Left kidney (tissue), 2 donors: Measurements from ENCODE around the gene BCL11B. TPM values are rescaled to one million over a fixed set of nuclear protein-coding genes. Genes with fewer than 3 reads are reported as not detected.

Experiments used
- DNase-seq: peaks from one replicate; pipeline ENCODE4 v3.0.0-alpha.2; 2013
- polyA plus RNA-seq: library from polyadenylated mRNA; unstranded; fragments of 120-200 nt; gene quantifications from one replicate; pipeline ENCODE4 v1.2.1, GENCODE V29; 2013; ENCODE audit not compliant: insufficient read length

BCL11B gene
- polyA plus RNA-seq, 1 donor: 2.7 TPM

DNA sequence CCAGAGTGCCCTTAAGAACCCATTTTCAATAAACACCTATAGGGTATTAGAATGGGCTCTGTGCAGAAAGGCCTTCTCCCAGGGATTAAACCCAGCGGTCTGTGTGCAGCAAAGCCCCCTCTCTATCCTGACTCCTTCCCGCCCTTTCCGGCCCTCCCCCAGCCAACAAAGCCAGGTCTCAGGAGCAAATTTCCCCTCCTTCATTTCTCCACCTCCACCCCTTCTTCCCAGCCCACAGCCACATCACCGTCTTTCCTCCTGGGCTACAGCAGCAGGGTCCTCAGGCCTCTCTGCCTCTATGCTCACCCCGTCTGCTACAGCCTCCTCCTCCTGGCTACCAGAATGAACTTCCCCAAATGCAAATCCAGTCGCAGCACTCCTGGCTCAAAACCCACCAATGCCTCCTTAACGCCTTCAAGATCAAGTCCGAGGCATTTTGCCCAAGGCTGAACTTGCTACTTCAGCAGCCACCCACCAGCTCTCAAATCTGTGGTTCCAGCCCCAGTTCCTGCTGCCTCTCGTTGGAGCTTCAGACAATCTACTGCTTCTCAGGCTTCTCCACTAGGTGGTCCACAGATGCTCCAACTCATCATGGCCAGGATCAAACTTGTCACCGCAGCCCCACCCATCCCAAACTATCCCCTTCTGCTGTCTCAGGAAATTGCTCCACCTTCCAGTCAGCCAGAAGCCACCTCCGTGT, 134.8 kb downstream of the BCL11B start:
- DNase-seq: no peak

DNA sequence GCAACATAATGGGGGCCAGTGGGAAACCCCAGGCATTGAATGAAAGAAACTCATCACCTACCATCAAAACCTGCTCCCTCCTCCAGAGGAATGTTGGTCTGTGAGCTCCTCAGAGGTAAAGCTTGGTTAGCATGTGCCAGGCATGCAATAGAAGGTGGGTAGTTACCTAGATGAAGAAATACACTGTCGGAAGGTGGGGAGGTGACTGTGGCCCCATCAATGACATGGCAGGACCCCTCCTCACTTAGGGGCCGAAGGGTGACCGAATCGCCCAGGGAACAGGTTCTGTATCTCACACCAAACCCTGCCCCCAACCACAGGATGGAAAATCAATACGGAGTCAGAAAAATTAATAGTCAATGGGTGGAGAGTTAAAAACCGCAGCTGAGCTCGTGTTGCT, 135.6 kb downstream of the BCL11B start:
- DNase-seq: no peak

DNA sequence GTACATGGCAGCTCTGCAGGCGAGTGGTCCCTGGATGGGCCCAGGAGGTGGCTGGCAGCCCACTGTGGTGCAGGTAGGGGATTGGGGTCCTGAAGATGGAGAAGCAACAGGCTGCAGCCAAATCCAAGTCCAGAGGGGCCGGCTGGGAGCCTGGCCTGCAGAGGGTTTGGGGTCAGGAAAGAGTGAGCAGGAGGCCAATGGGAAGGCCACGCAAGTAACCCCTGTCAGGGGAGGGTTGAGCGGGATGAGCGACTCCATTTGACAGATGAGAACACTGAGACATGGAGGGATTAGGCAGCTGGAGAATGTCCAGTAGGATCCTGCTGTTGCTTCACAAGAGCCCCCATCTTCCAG, 136.0 kb downstream of the BCL11B start:
- no peak for DNase-seq

GRCh38 chr14:99134516-99135046, 137.4 kb downstream of the BCL11B start:
- no peak for DNase-seq

DNA sequence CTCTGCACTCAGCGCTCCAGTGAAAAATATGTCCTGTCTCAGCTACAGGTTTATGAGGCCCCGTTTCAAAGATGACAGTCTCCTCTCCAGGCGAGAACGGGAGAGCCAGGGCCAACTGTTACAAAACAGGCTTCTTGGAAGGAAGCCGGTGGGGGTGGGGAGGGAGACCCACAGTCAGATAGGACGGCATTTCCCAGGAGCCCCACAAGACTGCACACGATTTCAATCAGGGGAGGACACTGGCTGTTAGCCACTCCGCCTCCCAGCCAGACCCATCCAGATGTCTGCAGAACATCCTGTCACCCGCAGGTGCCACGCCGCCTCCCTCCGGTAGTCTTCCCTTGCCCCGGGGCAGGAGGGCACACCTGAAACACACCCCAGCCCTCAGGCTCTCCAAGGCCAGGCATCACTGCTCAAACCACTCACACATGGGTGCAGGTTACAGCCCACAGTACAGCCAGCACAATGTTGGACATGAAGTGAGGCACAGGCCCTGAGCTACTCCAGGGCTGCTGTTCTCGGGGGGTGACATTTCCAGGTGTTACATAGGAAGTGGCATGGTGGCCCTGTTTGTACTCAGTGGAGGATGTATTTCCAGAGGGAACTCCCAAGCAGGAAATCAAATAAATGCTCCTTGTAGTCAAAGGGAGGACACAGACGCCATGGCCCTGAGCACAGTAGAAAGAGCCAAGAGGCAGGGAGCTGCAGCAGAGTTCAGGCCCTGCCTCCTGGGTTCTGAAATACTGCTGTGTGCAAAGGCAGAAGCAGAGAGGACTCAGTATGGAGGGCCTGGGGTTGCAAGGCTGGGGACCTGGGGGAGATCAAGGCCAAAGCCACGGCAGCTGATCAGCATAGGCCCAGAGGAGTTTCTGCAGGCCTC, 138.1 kb downstream of the BCL11B start:
- DNase-seq: no peak

DNA sequence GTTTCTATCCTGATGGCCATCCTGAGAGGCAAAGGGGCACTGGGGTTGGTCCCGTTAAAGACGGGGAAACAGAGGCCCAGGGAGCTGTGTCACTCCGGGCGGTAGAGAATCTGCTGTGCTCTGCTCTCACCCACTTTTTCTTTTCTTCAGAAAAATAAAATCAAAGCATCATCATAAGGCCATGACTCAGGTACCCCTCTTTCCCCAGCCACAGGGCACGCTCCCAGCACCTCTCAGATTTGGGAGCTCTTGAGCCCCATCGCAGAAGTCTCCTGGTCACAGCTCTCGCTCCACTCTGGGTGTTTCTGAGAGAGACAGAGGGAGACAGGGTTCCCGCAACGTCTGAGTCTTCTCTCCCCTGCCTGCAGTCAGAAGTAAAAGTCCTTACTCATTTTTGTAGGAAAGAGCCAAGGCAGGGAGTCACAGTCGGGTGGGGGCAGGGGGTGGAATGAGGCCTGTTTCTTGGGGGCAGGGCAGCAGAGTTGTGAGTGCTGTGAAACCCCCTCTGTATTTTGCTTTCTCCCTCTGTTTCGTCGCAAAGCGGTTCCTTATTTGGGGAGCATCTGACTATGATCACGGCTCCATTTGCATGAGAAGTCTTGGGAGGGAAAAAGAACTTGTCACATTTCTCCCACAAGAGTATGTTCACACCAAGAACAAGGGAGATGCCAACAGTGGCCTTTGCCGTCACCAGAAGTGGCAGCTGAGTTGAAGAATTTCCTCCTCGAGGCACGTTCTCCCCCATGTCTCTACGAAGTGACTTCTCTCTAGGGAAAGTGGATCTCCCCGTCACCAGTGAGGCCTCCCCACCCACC, 139.0 kb downstream of the BCL11B start:
- DNase-seq: no peak

DNA sequence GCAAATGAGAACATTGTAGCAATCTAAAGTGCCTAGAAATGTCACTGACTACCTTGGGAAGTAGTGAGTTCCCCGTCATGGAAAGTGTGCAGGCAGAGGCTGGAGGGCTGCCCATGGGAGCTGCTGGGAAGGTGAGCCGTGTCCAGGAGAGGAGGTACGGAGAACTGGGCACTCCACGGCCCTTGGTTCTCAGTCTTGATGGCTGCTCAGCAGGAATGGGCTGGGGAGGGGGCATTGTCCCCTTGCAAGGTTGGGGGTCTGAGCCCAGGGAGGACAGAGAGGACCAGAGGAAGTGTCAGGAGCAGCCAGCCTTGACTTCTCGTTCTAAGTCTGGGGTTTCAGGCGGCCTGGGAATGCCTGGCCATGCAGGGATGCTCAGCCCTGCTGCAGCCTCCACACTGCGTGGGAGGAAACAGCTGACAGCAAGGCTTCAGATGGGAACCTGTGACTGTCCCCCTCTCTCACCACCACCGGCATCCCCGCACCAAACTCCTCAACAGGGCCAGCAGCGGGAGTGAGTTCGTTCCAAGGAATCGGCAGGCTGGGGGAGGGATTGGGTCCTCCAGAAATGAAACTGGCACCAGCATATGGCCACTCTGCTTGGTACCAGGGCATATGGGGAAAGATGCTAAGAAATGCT, 140.2 kb downstream of the BCL11B start:
- DNase-seq: no peak

DNA sequence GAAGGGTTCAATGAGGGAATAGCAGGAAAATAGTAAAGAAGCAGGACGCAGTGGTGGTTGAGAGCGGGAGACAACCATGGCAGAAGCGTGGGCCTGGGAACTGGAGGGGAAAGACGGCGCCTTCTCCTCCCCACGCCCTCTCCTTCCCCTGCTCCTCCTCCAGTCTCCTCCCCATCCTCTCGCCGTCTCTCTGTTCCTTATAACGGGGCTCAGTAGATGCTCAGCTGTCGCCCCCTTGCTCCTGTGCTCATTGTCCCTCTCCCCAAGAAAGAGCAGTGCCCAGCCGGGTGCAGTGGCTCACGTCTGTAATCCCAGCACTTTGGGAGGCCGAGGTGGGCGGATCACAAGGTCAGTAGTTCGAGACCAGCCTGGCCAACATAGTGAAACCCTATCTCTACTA, 142.0 kb downstream of the BCL11B start:
- DNase-seq: no peak

- DNase-seq: no peak
Measured at GRCh38 chr14:99129211-99129696, 142.7 kb downstream of the BCL11B start.

GRCh38 chr14:99128185-99128584, 143.8 kb downstream of the BCL11B start:
- no peak for DNase-seq

DNA sequence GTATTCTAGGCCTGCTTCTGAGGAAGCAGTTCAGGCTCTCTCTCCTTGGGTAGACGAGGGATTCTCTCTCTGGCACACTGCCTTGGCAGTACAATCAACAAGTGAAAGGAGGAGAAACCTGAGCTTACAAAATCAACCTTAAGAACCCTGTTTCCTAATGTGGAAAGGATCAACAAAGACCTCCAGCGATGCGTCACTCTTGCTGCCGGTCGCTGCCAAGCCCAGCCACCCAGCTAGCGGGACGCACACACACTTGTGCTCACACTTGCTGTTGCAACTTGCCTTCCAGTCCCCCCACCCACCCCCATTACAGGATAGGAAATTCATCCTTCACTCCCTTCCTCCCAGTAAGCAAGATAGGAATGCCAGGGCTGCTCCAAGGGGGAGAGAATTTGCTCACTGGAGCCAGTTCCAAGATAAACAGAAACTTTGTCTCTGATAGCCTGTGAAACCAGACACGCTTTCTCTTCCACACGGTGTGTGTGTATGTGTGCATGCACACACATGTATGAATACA, 144.3 kb downstream of the BCL11B start:
- peak; percentile 64 for DNase-seq

- DNase-seq: no peak
Measured at GRCh38 chr14:99125616-99126431, 146.2 kb downstream of the BCL11B start.

DNA sequence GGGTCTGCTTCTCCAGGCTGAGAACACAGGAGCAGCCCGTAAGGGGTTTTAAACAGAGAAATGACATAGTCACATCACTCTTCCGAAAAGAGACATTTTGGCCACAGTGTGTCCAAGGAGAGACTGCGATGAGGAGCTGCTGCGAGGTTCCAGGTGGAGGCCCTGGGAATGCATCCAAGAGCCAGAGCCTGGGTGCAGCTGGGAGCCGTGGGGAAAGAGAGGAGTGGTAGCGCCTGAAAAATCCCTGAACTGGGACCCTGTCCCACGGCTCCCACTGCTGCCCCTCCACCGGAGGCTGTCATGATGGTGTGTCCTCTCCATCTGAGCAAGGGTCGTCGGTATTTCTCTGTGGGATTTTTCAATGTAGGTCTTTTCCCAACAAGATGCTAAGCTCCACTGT, 146.9 kb downstream of the BCL11B start:
- DNase-seq: no peak

GRCh38 chr14:99124482-99125105, 147.4 kb downstream of the BCL11B start:
- DNase-seq: no peak

- no peak for DNase-seq
Measured at GRCh38 chr14:99123208-99123870, 148.7 kb downstream of the BCL11B start.

- no peak for DNase-seq
Measured at GRCh38 chr14:99122521-99123125, 149.4 kb downstream of the BCL11B start.

DNA sequence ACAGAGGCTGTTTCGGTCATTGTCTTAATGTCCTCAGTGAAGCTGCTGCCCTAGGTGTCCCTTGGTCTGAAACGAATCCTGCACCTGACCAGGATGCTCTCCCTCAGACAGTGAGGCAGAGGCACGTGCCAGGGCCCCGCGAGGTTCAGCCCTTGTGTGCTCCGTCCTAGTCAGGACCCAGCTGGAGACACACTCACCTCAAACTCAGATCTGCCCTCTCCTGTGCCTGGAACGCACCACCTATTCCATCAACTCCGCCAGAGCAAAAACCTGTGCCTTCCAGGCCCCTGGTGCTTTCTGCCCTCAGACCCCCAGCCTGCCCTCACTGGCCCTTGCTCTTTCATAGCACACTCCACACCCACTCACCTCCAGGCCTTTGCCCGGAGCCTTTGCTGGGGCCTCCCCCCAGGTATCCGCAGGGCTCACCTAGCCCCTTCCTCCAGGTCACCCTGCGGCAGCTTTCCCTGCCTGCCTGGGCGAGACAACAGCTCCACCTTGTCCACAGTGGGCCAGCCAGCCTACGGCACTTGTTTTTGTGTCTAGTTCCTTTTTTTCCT, 150.6 kb downstream of the BCL11B start:
- no peak for DNase-seq

- DNase-seq: no peak
Measured at GRCh38 chr14:99120526-99121318, 151.3 kb downstream of the BCL11B start.
